HEK293T (cell line): Measurements from ENCODE around the gene PCDHB10.
"Not testable (repeated sequence)": the region's sequence is repeated elsewhere in the genome, so short reads cannot be mapped to it uniquely, and the experiment has no call there.

Experiments
- HDGF ChIP-seq: fragments of 450-650 bp; IDR thresholded peaks from 2 replicates; pipeline ENCODE4 v1.6.1; 2017; ENCODE audit warnings: antibody characterized with exemption, borderline replicate concordance
- L3MBTL2 ChIP-seq: fragments of 450-650 bp; conservative IDR thresholded peaks from 2 replicates; pipeline ENCODE4 v1.6.1; 2016; ENCODE audit warnings: mild to moderate bottlenecking

DNA sequence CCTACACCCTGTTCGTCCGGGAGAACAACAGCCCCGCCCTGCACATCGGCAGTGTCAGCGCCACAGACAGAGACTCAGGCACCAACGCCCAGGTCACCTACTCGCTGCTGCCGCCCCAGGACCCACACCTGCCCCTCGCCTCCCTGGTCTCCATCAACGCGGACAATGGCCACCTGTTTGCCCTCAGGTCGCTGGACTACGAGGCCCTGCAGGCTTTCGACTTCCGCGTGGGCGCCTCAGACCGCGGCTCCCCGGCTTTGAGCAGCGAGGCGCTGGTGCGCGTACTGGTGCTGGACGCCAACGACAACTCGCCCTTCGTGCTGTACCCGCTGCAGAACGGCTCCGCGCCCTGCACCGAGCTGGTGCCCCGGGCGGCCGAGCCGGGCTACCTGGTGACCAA lies 3.5 kb upstream of the PCDHB10 start:
- not testable (repeated sequence) for TF ChIP-seq HDGF, L3MBTL2
